Progenitor cell of endocrine pancreas (in vitro differentiated cells): Measurements from ENCODE around the gene HELLS. TPM values are rescaled to one million over a fixed set of nuclear protein-coding genes. Genes with fewer than 3 reads are reported as not detected.

ENCODE experiments used
- DNase-seq: peaks from one replicate; pipeline ENCODE4 v3.0.0; 2021; ENCODE audit warnings: low spot score; ENCODE audit not compliant: unreplicated experiment
- H3K27ac Mint-ChIP-seq: 2 replicates; pipeline ENCODE4 v1.8.0; 2021; ENCODE audit warnings: mild to moderate bottlenecking, moderate library complexity, mixed read lengths
- H3K27me3 Mint-ChIP-seq: 2 replicates; pipeline ENCODE4 v1.8.0; 2021; ENCODE audit warnings: mixed read lengths
- H3K36me3 Mint-ChIP-seq: 2 replicates; pipeline ENCODE4 v1.8.0; 2022; ENCODE audit warnings: mixed read lengths; ENCODE audit not compliant: insufficient read depth
- H3K4me1 Mint-ChIP-seq: 2 replicates; pipeline ENCODE4 v1.8.0; 2021; ENCODE audit warnings: low read depth, mixed read lengths
- H3K4me3 Mint-ChIP-seq: 2 replicates; pipeline ENCODE4 v1.8.0; 2021; ENCODE audit warnings: low read depth, mild to moderate bottlenecking, moderate library complexity, mixed read lengths
- H3K9me3 Mint-ChIP-seq: 2 replicates; pipeline ENCODE4 v1.8.0; 2021; ENCODE audit warnings: low read depth, mixed read lengths
- CTCF ChIP-seq: fragments of 200-600 bp; sonication (generic); IDR thresholded peaks from one replicate; pipeline ENCODE4 v1.5.0; 2021; ENCODE audit warnings: antibody characterized with exemption, mild to moderate bottlenecking; ENCODE audit not compliant: unreplicated experiment
- total RNA-seq: library from RNA; stranded (reverse); gene quantifications from 2 replicates; pipeline ENCODE4 v1.2.1, GENCODE V29; 2021

Gene HELLS
- total RNA-seq, 1 donor from 2014 or later, result 132 TPM

GRCh38 chr10:94639902-94640301 is 94.3 kb downstream of the HELLS start:
- DNase-seq, result no peak
- no peak overlapping the region for H3K4me3 Mint-ChIP-seq
- H3K9me3 Mint-ChIP-seq, result peaks cover 35% of the 10 kb centered on the region
- no peaks in the 10 kb centered on the region for H3K27me3 Mint-ChIP-seq
- H3K36me3 Mint-ChIP-seq, result peaks cover 22% of the 10 kb centered on the region
- TF ChIP-seq CTCF, result no peak
- H3K4me1 Mint-ChIP-seq, result no peaks in the 10 kb centered on the region
- no peak overlapping the region for H3K27ac Mint-ChIP-seq

- Mint-ChIP-seq H3K9me3 (peaks cover 31% of the 10 kb centered on the region), H3K27ac (no peak overlapping the region), H3K4me3 (no peak overlapping the region), H3K36me3 (peaks cover 19% of the 10 kb centered on the region), H3K27me3 (no peaks in the 10 kb centered on the region), H3K4me1 (no peaks in the 10 kb centered on the region)
- TF ChIP-seq CTCF, result no peak
- DNase-seq, result no peak
These were observed 95.0 kb downstream of the HELLS start for GRCh38 chr10:94640562-94640961.

- Mint-ChIP-seq H3K27ac (no peak overlapping the region), H3K4me1 (no peaks in the 10 kb centered on the region), H3K4me3 (no peak overlapping the region), H3K9me3 (peaks cover 25% of the 10 kb centered on the region), H3K36me3 (peaks cover 19% of the 10 kb centered on the region), H3K27me3 (no peaks in the 10 kb centered on the region)
- DNase-seq, result no peak
- no peak for TF ChIP-seq CTCF
These were observed 95.9 kb downstream of the HELLS start for GRCh38 chr10:94641480-94641879.

- H3K36me3 Mint-ChIP-seq, result peaks cover 1% of the 10 kb centered on the region
- DNase-seq, result no peak
- no peak for TF ChIP-seq CTCF
- no peaks in the 10 kb centered on the region for H3K4me1 Mint-ChIP-seq
- H3K4me3 Mint-ChIP-seq, result no peak overlapping the region
- peaks cover 4% of the 10 kb centered on the region for H3K9me3 Mint-ChIP-seq
- no peak overlapping the region for H3K27ac Mint-ChIP-seq
- H3K27me3 Mint-ChIP-seq, result no peaks in the 10 kb centered on the region
These were observed 98.8 kb downstream of the HELLS start for GRCh38 chr10:94644352-94644751.

GRCh38 chr10:94645285-94645684 is 99.7 kb downstream of the HELLS start:
- peaks cover 3% of the 10 kb centered on the region for H3K9me3 Mint-ChIP-seq
- no peaks in the 10 kb centered on the region for H3K36me3 Mint-ChIP-seq
- no peak for TF ChIP-seq CTCF
- H3K27ac Mint-ChIP-seq, result no peak overlapping the region
- no peaks in the 10 kb centered on the region for H3K4me1 Mint-ChIP-seq
- no peaks in the 10 kb centered on the region for H3K27me3 Mint-ChIP-seq
- H3K4me3 Mint-ChIP-seq, result no peak overlapping the region
- DNase-seq, result no peak

Other genes with a start within 250 kb of the HELLS start
- gene NOC3L, start 182.8 kb upstream of the HELLS start, total RNA-seq, result 20.4 and 21.8 TPM in 2 replicates
- gene TBC1D12, start 143.2 kb upstream of the HELLS start, total RNA-seq, result 7.4 and 8.0 TPM in 2 replicates
- not detected in 2 replicates for gene CYP2C18, start 137.9 kb downstream of the HELLS start, total RNA-seq
- 0.42 TPM in 1 of 2 replicates, not detected in the other for gene CYP2C19, start 216.9 kb downstream of the HELLS start, total RNA-seq